Body of pancreas (tissue), 4 donors: Measurements from ENCODE around the gene SZRD1. TPM values are rescaled to one million over a fixed set of nuclear protein-coding genes. Genes with fewer than 3 reads are reported as not detected.

Source experiments
- ATAC-seq: fragments of 150-250 bp; one replicate; pipeline ENCODE4 v1.9.1; 2016
- DNase-seq, 4 donors: peaks; one replicate each; pipeline ENCODE4 v3.0.0-alpha.2; 2019
- H3K27ac ChIP-seq, 4 donors: fragments of 200-600 bp; sonication (generic); 1 replicate in 3 of 4; 2 replicates in 1 of 4; pipeline versions ENCODE4 v1.5.1 to v1.6.1; 2016 to 2019; ENCODE audit warnings: mild to moderate bottlenecking in 1 of 4, mixed read lengths in 1 of 4, moderate library complexity in 1 of 4
- H3K27me3 ChIP-seq, 2 donors: fragments of 200-600 bp; sonication (generic); one replicate each; pipeline ENCODE4 v1.6.0; 2016; ENCODE audit warnings: mild to moderate bottlenecking in 1 of 2
- H3K36me3 ChIP-seq, 2 donors: fragments of 200-600 bp; sonication (generic); replicated peaks in 1 of 2; 2 replicates each; pipeline ENCODE4 v1.5.1; 2016; ENCODE audit warnings: low read depth in 2 of 2; ENCODE audit not compliant: insufficient read depth in 1 of 2
- H3K4me1 ChIP-seq: fragments of 200-600 bp; sonication (generic); one replicate; pipeline ENCODE4 v1.6.0; 2016
- H3K4me3 ChIP-seq, 2 donors: fragments of 200-600 bp; sonication (generic); 1 replicate in 1 of 2; 2 replicates in 1 of 2; pipeline ENCODE4 v1.5.1; 2016 to 2019
- H3K9me3 ChIP-seq, 3 donors: fragments of 200-600 bp; sonication (generic); 1 replicate in 2 of 3; 2 replicates in 1 of 3; pipeline ENCODE4 v1.5.1; 2016
- POLR2A ChIP-seq, 3 donors: fragments of 450-650 bp; IDR thresholded peaks; one replicate each; pipeline ENCODE4 v1.6.1; 2016; ENCODE audit warnings: antibody characterized with exemption in 3 of 3, mild to moderate bottlenecking in 2 of 3
- WGBS, 2 donors: methylation state at CpG; one replicate each; pipeline ENCODE4 v1.1.5; 2017; 5-methylcytosine and 5-hydroxymethylcytosine counted together
- intact Hi-C: fragments of 100-400 bp; cut with DNase I; formaldehyde crosslinking; loops from one replicate; pipeline ENCODE4 v1.15.1; 2023
- total RNA-seq, 2 donors: library from RNA; depleted of rRNA; stranded (reverse); fragments of >200 nt; gene quantifications; one replicate each; pipeline ENCODE4 v1.1.0, GENCODE V29; 2016
- TF ChIP-seq, protein P1 (sequence below), 7 experiments: fragments of 450-650 bp in 4 of 7; fragments of 200-600 bp in 3 of 7; sonication (generic) in 3 of 7; IDR thresholded peaks; one replicate each; pipeline ENCODE4 v1.5.1; 2016 to 2019; ENCODE audit warnings: antibody characterized with exemption in 7 of 7

Gene SZRD1
- total RNA-seq, 2 donors from 2014 or later = 26.4 to 29.8 TPM

DNA sequence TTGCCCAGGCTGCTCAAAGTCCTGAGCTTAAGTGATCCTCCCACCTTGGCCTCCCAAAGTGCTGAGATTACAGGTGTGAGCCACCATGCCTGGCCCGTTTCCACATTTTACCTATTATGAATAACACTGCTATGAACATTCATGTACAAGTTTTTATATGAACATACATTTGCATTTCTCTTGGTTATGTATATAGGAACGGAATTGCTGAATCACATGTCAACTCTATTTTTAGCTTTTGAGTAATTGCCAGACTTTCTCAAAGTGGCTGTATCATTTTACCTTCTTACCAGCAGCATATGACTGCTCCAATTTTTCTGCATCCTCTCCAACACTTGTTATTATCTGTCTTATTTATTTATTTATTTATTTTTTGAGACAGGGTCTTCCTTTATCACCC lies 67.5 kb downstream of the SZRD1 start:
- Histone ChIP-seq H3K4me3 (no peak overlapping the region), H3K9me3 (no peaks in the 10 kb centered on the region), H3K4me1 (no peaks in the 10 kb centered on the region), H3K36me3 (no peaks in the 10 kb centered on the region), H3K27ac (no peak overlapping the region), H3K27me3 (no peaks in the 10 kb centered on the region)
- no peak for TF ChIP-seq POLR2A (IDR thresholded peaks at IDR 0.05)
- TF ChIP-seq, protein P1, sequence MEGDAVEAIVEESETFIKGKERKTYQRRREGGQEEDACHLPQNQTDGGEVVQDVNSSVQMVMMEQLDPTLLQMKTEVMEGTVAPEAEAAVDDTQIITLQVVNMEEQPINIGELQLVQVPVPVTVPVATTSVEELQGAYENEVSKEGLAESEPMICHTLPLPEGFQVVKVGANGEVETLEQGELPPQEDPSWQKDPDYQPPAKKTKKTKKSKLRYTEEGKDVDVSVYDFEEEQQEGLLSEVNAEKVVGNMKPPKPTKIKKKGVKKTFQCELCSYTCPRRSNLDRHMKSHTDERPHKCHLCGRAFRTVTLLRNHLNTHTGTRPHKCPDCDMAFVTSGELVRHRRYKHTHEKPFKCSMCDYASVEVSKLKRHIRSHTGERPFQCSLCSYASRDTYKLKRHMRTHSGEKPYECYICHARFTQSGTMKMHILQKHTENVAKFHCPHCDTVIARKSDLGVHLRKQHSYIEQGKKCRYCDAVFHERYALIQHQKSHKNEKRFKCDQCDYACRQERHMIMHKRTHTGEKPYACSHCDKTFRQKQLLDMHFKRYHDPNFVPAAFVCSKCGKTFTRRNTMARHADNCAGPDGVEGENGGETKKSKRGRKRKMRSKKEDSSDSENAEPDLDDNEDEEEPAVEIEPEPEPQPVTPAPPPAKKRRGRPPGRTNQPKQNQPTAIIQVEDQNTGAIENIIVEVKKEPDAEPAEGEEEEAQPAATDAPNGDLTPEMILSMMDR (IDR thresholded peaks at IDR 0.05) = no peak
- 38 to 39% methylated on average over 2 of the region's 2 CpGs for WGBS, 2 donors
- ATAC-seq (no peak), DNase-seq (no peak)
- intact Hi-C loops = no loop called here

DNA sequence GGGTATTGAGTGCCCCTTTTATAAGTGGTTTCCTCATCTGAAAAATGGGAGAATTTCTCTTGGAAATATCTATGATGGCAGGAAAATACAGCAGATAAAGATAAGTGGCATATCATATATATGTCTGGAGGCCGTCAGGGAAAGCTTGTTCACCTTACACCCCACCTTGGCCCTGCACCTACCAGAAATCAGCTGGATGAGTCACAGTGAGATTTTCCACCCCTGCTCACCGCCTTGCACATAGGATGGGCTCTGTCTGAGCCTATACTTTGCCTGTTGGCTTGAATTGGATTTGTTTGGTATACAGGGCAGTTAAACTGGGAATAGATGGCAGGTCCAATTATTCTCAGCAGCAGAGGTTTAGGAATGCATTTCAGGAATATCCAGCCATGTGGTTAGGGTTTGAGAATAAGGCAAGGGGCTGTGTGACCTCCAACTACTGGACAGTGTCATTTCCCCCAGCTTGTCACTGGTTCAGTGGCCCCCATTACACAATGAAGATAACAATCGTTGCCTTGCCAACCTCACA lies 70.0 kb downstream of the SZRD1 start, which contains the start of gene SPATA21:
TSS of gene SPATA21 (minus strand) at position 479 of the 529 bp plus-strand sequence. CDS start 6,053 bp downstream, outside the sequence.
- no peaks in the 10 kb centered on the region for H3K9me3 ChIP-seq
- no peaks in the 10 kb centered on the region for H3K27me3 ChIP-seq
- intact Hi-C loops = no loop called here
- H3K27ac ChIP-seq = no peak within 1 kb of the TSS
- TF ChIP-seq, protein P1 (IDR thresholded peaks at IDR 0.05) = no peak
- TF ChIP-seq POLR2A (IDR thresholded peaks at IDR 0.05) = no peak
- H3K36me3 ChIP-seq = no peaks in the 10 kb centered on the region
- DNase-seq (no peak), ATAC-seq (no peak)
- no peak within 1 kb of the TSS for H3K4me3 ChIP-seq
- peaks cover 11% of the 10 kb centered on the region for H3K4me1 ChIP-seq
- 56 to 59% methylated on average over 3 of the region's 3 CpGs for WGBS, 2 donors

DNA sequence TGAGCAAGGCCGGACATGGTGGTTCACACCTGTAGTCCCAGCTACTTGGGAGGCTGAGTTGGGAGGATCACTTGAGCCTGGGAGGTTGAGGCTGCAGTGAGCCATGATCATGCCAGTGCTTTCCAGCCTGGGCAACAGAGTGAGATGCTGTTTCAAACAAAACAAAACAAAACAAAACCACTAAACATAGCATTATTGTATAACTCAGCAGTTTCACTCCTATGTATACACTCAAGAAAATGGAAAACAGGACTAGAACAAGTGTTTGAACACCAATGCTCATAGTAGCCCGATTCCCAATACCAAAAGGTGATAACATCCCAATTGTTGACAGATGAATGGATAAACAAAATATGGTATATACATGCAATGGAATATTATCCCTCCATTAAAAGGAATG lies 71.5 kb downstream of the SZRD1 start:
- intact Hi-C loops = no loop called here
- TF ChIP-seq POLR2A (IDR thresholded peaks at IDR 0.05) = no peak
- TF ChIP-seq, protein P1 (IDR thresholded peaks at IDR 0.05) = no peak

DNA sequence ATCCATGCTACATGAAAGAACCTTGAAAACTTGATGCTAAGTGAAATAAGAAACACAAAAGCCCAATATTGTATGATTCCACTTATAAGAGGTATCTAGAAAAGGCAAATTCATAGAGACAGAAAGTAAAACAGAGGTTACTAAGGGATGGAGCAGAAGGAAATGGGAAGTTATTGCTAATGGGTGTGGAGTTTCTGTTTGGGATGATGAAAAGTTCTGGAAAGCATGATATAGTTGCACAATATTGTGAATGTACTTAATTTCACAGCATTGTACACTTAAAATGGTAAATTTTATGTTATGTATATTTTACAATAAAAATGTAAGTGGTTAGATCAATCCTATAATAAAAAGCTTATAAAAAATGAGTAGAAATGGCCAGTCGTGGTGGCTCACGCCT lies 71.9 kb downstream of the SZRD1 start:
- WGBS, 2 donors = 78 to 81% methylated on average over 2 of the region's 2 CpGs
- intact Hi-C loops = no loop called here

More for the DNA sequence above, 71.5 kb downstream of the SZRD1 start:
- Histone ChIP-seq H3K27ac (no peak overlapping the region), H3K4me1 (peaks cover 21% of the 10 kb centered on the region), H3K4me3 (no peak overlapping the region), H3K36me3 (no peaks in the 10 kb centered on the region), H3K27me3 (no peaks in the 10 kb centered on the region), H3K9me3 (no peaks in the 10 kb centered on the region)
- WGBS, 2 donors = 55 to 78% methylated on average over 2 of the region's 2 CpGs
- ATAC-seq = no peak
- no peak for DNase-seq

More for the DNA sequence above, 71.9 kb downstream of the SZRD1 start:
- Histone ChIP-seq H3K4me3 (no peak overlapping the region), H3K36me3 (no peaks in the 10 kb centered on the region), H3K27ac (no peak overlapping the region), H3K27me3 (no peaks in the 10 kb centered on the region), H3K4me1 (peaks cover 21% of the 10 kb centered on the region), H3K9me3 (no peaks in the 10 kb centered on the region)
- no peak for ATAC-seq
- no peak for DNase-seq
- TF ChIP-seq, protein P1 (IDR thresholded peaks at IDR 0.05) = no peak
- no peak for TF ChIP-seq POLR2A (IDR thresholded peaks at IDR 0.05)
